ENCODE results near the gene TRIM56. TPM values are rescaled to one million over a fixed set of nuclear protein-coding genes. Genes with fewer than 3 reads are reported as not detected.

The TRIM56 gene
- total and polyA plus RNA-seq, 2 of the 13 experiments (the other 11 are each of a cell fraction or from before 2014, with no cell fraction given), result 3.2 to 7.1 TPM

DNA sequence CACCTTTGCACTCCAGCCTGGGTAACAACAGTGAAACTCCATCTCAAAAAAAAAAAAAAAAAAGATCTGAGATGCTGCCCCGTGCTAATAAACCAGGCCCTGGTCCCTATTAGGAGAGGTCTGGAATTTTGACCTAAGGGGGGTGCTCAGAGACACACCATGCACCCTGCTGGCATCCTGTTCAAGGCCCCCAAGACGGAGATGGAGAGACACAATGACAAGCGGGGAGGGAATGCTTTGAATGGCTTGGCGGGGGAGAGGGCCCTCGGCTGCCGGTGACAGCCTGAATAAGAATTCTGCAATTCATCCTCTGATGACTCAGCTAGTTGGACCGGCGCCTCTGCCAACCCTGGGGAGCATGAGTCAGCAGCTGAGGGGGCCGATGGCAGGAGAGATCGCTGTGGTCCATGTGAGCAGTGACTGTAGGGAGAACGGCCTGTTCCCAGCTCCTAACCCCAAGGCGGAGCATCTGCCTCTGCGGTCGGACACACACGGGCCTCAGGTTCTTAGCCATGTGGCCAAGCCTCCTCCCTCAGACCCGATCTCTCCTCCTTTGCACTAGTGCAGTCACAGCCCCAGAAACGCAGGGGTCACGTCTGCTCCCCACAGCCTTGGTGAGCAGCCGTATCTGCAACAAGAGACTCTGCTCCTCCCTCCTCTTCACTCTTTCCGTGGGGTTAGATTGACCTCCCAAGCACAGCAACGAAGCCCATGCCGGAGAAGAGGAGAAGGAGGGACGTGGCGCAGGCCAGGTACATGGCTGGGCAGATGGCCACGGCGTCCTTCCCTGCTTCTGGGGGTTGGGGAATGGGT is 14.9 kb downstream of the TRIM56 start (continued):
- TF ChIP-seq ZBTB49 (CRISPR knock-in tag; IDR thresholded peaks at IDR 0.05; ENCODE audit: borderline replicate concordance) (no peak), SRSF9 (IDR thresholded peaks at IDR 0.05; ENCODE audit: borderline replicate concordance, insufficient read depth, low read depth, low read length, poor library complexity, severe bottlenecking) (no peak), FOSL1 (CRISPR knock-in tag; IDR thresholded peaks at IDR 0.05; ENCODE audit: borderline replicate concordance) (peak; percentile 64), TAF1 (CRISPR knock-in tag; IDR thresholded peaks at IDR 0.05) (no peak), ZNF670 (CRISPR knock-in tag; IDR thresholded peaks at IDR 0.05; ENCODE audit: borderline replicate concordance) (no peak), TFE3 (CRISPR knock-in tag; IDR thresholded peaks at IDR 0.05) (no peak), ZNF768 (CRISPR knock-in tag; IDR thresholded peaks at IDR 0.05) (no peak), IRF1 (CRISPR knock-in tag; IDR thresholded peaks at IDR 0.05; ENCODE audit: low read depth) (no peak), ATM (IDR thresholded peaks at IDR 0.05; ENCODE audit: borderline replicate concordance) (no peak), MTF2 (CRISPR knock-in tag; IDR thresholded peaks at IDR 0.05; ENCODE audit: borderline replicate concordance) (no peak), NONO (IDR thresholded peaks at IDR 0.05) (no peak), NONO (CRISPR knock-in tag; conservative IDR thresholded peaks at IDR 0.05) (no peak), JDP2 (CRISPR knock-in tag; IDR thresholded peaks at IDR 0.05; ENCODE audit: borderline replicate concordance) (no peak), TP53 (CRISPR knock-in tag; conservative IDR thresholded peaks at IDR 0.05) (no peak), BORCS8-MEF2B (CRISPR knock-in tag; IDR thresholded peaks at IDR 0.05) (no peak), ZSCAN30 (CRISPR knock-in tag; IDR thresholded peaks at IDR 0.05) (0 out of 2 replicates have a peak, but pooled peaks have one; percentile 41), ZKSCAN8 (CRISPR knock-in tag; IDR thresholded peaks at IDR 0.05; ENCODE audit: borderline replicate concordance) (no peak), EHMT2 (IDR thresholded peaks at IDR 0.05; ENCODE audit: borderline replicate concordance, low read depth, low read length) (no peak), PHF5A (CRISPR knock-in tag; IDR thresholded peaks at IDR 0.05; ENCODE audit: low read depth, unreplicated experiment) (peak; percentile 51)
- TF ChIP-seq, protein P1, sequence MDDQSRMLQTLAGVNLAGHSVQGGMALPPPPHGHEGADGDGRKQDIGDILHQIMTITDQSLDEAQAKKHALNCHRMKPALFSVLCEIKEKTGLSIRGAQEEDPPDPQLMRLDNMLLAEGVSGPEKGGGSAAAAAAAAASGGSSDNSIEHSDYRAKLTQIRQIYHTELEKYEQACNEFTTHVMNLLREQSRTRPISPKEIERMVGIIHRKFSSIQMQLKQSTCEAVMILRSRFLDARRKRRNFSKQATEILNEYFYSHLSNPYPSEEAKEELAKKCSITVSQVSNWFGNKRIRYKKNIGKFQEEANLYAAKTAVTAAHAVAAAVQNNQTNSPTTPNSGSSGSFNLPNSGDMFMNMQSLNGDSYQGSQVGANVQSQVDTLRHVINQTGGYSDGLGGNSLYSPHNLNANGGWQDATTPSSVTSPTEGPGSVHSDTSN (CRISPR knock-in tag; IDR thresholded peaks at IDR 0.05; ENCODE audit: borderline replicate concordance), result no peak
- TF ChIP-seq, protein P2, sequence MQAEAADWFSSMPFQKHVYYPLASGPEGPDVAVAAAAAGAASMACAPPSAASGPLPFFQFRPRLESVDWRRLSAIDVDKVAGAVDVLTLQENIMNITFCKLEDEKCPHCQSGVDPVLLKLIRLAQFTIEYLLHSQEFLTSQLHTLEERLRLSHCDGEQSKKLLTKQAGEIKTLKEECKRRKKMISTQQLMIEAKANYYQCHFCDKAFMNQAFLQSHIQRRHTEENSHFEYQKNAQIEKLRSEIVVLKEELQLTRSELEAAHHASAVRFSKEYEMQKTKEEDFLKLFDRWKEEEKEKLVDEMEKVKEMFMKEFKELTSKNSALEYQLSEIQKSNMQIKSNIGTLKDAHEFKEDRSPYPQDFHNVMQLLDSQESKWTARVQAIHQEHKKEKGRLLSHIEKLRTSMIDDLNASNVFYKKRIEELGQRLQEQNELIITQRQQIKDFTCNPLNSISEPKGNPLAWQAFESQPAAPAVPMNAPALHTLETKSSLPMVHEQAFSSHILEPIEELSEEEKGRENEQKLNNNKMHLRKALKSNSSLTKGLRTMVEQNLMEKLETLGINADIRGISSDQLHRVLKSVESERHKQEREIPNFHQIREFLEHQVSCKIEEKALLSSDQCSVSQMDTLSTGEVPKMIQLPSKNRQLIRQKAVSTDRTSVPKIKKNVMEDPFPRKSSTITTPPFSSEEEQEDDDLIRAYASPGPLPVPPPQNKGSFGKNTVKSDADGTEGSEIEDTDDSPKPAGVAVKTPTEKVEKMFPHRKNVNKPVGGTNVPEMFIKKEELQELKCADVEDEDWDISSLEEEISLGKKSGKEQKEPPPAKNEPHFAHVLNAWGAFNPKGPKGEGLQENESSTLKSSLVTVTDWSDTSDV (CRISPR knock-in tag; IDR thresholded peaks at IDR 0.05), result no peak
